ENCODE measurements around the gene RAB31.

DNA sequence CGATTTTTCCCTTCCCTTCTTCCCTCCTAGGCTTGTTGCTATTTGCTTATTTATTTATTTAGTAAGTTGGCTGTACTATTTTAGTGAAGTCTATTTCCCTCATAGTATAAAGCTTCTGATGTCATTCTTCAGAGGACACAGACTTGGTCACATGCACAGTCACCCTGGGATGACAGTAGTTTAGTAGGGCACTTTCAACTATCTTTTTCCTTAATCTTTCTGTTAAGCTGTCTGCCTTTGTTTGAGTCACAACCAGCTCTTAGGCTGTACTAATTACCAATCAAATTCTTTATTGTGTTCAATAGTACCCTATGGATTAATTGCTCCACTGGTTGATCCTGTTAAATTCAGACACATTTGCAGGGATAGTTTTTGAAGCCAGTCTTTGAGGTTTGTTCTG is 26.9 kb upstream of the RAB31 start:
- TF ChIP-seq EP300 (IDR thresholded peaks at IDR 0.05) (no peak), POLR2A (IDR thresholded peaks at IDR 0.05) (no peak), POLR2AphosphoS5 (IDR thresholded peaks at IDR 0.05) (no peak)
- TF ChIP-seq, protein P1, sequence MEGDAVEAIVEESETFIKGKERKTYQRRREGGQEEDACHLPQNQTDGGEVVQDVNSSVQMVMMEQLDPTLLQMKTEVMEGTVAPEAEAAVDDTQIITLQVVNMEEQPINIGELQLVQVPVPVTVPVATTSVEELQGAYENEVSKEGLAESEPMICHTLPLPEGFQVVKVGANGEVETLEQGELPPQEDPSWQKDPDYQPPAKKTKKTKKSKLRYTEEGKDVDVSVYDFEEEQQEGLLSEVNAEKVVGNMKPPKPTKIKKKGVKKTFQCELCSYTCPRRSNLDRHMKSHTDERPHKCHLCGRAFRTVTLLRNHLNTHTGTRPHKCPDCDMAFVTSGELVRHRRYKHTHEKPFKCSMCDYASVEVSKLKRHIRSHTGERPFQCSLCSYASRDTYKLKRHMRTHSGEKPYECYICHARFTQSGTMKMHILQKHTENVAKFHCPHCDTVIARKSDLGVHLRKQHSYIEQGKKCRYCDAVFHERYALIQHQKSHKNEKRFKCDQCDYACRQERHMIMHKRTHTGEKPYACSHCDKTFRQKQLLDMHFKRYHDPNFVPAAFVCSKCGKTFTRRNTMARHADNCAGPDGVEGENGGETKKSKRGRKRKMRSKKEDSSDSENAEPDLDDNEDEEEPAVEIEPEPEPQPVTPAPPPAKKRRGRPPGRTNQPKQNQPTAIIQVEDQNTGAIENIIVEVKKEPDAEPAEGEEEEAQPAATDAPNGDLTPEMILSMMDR (IDR thresholded peaks at IDR 0.05): no peak
